Hepatocyte (in vitro differentiated cells): ENCODE data around the gene RASSF1. TPM values are rescaled to one million over a fixed set of nuclear protein-coding genes. Genes with fewer than 3 reads are reported as not detected.
"Not testable (repeated sequence)": the region's sequence is repeated elsewhere in the genome, so short reads cannot be mapped to it uniquely, and the experiment has no call there.

Experiments
- DNase-seq: peaks from one replicate; pipeline ENCODE4 v3.0.0-alpha.2; 2016; ENCODE audit warnings: low spot score
- H2AFZ ChIP-seq: fragments of 200-600 bp; sonication (generic); 2 replicates; pipeline ENCODE4 v1.6.0; 2016; ENCODE audit warnings: antibody characterized with exemption, mild to moderate bottlenecking
- H3K27ac ChIP-seq: fragments of 200-600 bp; sonication (generic); 2 replicates; pipeline ENCODE4 v1.5.1; 2016; ENCODE audit warnings: mild to moderate bottlenecking
- H3K27me3 ChIP-seq: fragments of 200-600 bp; sonication (generic); 2 replicates; pipeline ENCODE4 v1.6.1; 2016
- H3K36me3 ChIP-seq: fragments of 200-600 bp; sonication (generic); replicated peaks from 2 replicates; pipeline ENCODE4 v1.5.1; 2016; ENCODE audit warnings: low read depth; ENCODE audit not compliant: insufficient read depth
- H3K4me1 ChIP-seq: fragments of 200-600 bp; sonication (generic); 2 replicates; pipeline ENCODE4 v1.5.1; 2016; ENCODE audit warnings: mild to moderate bottlenecking, moderate library complexity; ENCODE audit not compliant: insufficient read depth
- H3K4me2 ChIP-seq: fragments of 200-600 bp; sonication (generic); 2 replicates; pipeline ENCODE4 v1.6.0; 2016
- H3K4me3 ChIP-seq: fragments of 200-600 bp; sonication (generic); 2 replicates; pipeline ENCODE4 v1.5.1; 2016; ENCODE audit warnings: mild to moderate bottlenecking
- H3K79me2 ChIP-seq: fragments of 200-600 bp; sonication (generic); 2 replicates; pipeline ENCODE4 v1.6.0; 2017; ENCODE audit warnings: mild to moderate bottlenecking
- H3K9me2 ChIP-seq: fragments of 200-600 bp; sonication (generic); replicated peaks from 2 replicates; pipeline ENCODE4 v1.6.0; 2017; ENCODE audit warnings: mild to moderate bottlenecking; ENCODE audit not compliant: insufficient read depth
- H3K9me3 ChIP-seq: fragments of 200-600 bp; sonication (generic); 2 replicates; pipeline ENCODE4 v1.5.1; 2016; ENCODE audit warnings: low read depth, mild to moderate bottlenecking
- H4K20me1 ChIP-seq: fragments of 200-600 bp; sonication (generic); 2 replicates; pipeline ENCODE4 v1.6.0; 2016; ENCODE audit warnings: mild to moderate bottlenecking; ENCODE audit not compliant: insufficient read depth, poor library complexity, severe bottlenecking
- EZH2 ChIP-seq: fragments of 200-600 bp; sonication (generic); IDR thresholded peaks from 2 replicates; pipeline ENCODE4 v1.6.1; 2016; ENCODE audit warnings: antibody characterized with exemption, mild to moderate bottlenecking, borderline replicate concordance
- EZH2phosphoT487 ChIP-seq: fragments of 200-600 bp; sonication (generic); IDR thresholded peaks from one replicate; pipeline ENCODE4 v1.6.1; 2018; ENCODE audit warnings: antibody characterized with exemption, mild to moderate bottlenecking, low read depth, moderate library complexity; ENCODE audit not compliant: unreplicated experiment, severe bottlenecking
- WGBS: methylation state at CpG from one replicate; pipeline ENCODE4 v1.1.6; 2016; ENCODE audit warnings: low lambda C conversion rate; ENCODE audit errors: missing lambda C conversion rate; 5-methylcytosine and 5-hydroxymethylcytosine counted together
- polyA plus RNA-seq: library from polyadenylated mRNA; unstranded; fragments of >200 nt; fragmentation: Nextera tagmentation; extraction: Ambion mirVana; gene quantifications from 2 replicates; pipeline ENCODE4 v1.2.1, GENCODE V29; 2016
- total RNA-seq: library from RNA; depleted of rRNA; stranded (reverse); fragments of >200 nt; gene quantifications from 2 replicates; pipeline ENCODE4 v1.2.3, GENCODE V29; 2014
- TF ChIP-seq, protein P1 (sequence below): fragments of 200-600 bp; sonication (generic); IDR thresholded peaks from 2 replicates; pipeline ENCODE4 v1.5.1; 2016; ENCODE audit warnings: antibody characterized with exemption, mild to moderate bottlenecking; ENCODE audit not compliant: poor library complexity

Gene RASSF1
- total and polyA plus RNA-seq, 2 experiments from 2014 or later: 11.3 to 22.9 TPM

DNA sequence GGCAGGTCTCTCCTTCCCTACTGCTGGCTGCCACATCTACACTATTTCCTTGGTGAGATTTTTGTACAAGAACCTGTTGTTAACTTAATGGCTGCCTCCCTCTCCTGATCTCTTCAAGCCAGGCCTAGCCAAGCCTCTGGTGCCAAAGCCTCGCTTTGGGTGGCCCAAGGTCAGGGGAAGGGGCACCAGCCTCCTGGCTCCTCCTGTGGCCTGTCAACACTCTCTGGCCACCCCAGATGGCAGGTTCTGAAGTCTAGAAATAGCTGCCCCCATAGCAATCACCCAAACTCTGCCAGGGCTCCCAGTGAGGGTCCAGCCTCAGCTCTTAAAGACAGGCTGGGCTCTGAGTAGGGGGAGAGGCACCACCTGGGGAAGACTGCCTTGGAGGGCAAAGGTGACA lies 53.4 kb downstream of the RASSF1 start:
- no peak overlapping the region for H2AFZ ChIP-seq
- H3K27me3 ChIP-seq: no peaks in the 10 kb centered on the region
- peaks cover 16% of the 10 kb centered on the region for H3K79me2 ChIP-seq
- WGBS: 95% methylated on average over 1 of the region's 1 CpG
- no peak overlapping the region for H3K27ac ChIP-seq
- H3K9me3 ChIP-seq: no peaks in the 10 kb centered on the region
- DNase-seq: no peak
- H3K4me1 ChIP-seq: peaks cover 8% of the 10 kb centered on the region
- TF ChIP-seq, protein P1, sequence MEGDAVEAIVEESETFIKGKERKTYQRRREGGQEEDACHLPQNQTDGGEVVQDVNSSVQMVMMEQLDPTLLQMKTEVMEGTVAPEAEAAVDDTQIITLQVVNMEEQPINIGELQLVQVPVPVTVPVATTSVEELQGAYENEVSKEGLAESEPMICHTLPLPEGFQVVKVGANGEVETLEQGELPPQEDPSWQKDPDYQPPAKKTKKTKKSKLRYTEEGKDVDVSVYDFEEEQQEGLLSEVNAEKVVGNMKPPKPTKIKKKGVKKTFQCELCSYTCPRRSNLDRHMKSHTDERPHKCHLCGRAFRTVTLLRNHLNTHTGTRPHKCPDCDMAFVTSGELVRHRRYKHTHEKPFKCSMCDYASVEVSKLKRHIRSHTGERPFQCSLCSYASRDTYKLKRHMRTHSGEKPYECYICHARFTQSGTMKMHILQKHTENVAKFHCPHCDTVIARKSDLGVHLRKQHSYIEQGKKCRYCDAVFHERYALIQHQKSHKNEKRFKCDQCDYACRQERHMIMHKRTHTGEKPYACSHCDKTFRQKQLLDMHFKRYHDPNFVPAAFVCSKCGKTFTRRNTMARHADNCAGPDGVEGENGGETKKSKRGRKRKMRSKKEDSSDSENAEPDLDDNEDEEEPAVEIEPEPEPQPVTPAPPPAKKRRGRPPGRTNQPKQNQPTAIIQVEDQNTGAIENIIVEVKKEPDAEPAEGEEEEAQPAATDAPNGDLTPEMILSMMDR: no peak
- TF ChIP-seq EZH2phosphoT487 (no peak), EZH2 (no peak)
- no peaks in the 10 kb centered on the region for H3K9me2 ChIP-seq
- no peaks in the 10 kb centered on the region for H3K36me3 ChIP-seq
- H3K4me3 ChIP-seq: no peak overlapping the region
- no peaks in the 10 kb centered on the region for H4K20me1 ChIP-seq
- H3K4me2 ChIP-seq: no peak overlapping the region

DNA sequence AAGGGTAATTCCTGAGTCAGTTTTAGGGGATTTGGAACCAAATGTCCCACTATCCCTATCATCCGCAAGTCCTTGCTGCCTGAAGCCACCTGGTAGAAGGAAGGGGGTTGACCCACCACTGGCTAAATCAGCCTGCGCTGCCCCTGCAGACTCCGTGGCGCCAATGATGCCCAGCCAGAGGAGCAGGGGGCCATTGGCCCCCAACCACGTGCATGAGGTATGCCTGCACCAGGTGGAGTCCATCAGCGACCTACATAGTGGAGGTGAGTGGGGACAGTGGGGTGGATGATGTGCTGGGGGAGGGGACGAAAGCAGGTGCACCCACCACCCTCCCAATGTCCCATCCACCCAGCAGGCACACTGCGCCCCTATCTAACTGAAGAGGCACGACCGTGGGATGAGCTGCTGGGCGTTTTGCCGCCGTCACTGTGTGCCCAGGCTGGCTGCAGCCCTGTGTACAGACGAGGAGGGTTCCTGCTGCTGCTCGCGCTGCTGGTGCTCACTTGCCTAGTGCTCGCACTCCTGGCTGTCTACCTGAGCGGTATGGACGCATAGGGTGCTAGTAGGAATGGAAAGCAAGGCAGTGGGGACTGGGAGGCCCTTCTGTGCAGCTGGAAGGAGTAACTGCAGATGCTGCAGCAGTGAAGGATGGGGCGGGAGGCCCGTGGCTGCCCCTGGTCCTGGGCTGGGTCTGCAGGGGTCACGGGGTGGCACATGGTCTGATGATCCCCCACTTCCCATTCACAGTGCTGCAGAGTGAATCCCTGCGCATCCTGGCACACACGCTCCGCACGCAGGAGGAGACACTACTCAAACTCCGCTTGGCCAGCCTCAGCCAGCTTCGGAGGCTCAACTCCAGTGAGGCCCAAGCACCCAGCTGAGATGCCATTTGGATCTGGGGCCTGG lies 54.1 kb downstream of the RASSF1 start:
- peaks cover 10% of the 10 kb centered on the region for H3K79me2 ChIP-seq
- H4K20me1 ChIP-seq: no peaks in the 10 kb centered on the region
- H3K9me3 ChIP-seq: no peaks in the 10 kb centered on the region
- peaks cover 7% of the 10 kb centered on the region for H3K4me1 ChIP-seq
- no peaks in the 10 kb centered on the region for H3K27me3 ChIP-seq
- H3K4me3 ChIP-seq: no peak overlapping the region
- no peak overlapping the region for H2AFZ ChIP-seq
- no peak overlapping the region for H3K4me2 ChIP-seq
- 96% methylated on average over 27 of the region's 28 CpGs for WGBS
- no peaks in the 10 kb centered on the region for H3K9me2 ChIP-seq
- no peaks in the 10 kb centered on the region for H3K36me3 ChIP-seq
- TF ChIP-seq EZH2 (no peak), EZH2phosphoT487 (no peak)
- TF ChIP-seq, protein P1: no peak
- DNase-seq: no peak
- H3K27ac ChIP-seq: no peak overlapping the region

GRCh38 chr3:50284121-50284520 lies 56.5 kb downstream of the RASSF1 start:
- H3K4me1 ChIP-seq, H3K27me3 ChIP-seq, H2AFZ ChIP-seq, H3K4me3 ChIP-seq, H3K36me3 ChIP-seq, DNase-seq, H3K27ac ChIP-seq, H3K9me3 ChIP-seq, H3K79me2 ChIP-seq, H4K20me1 ChIP-seq, H3K4me2 ChIP-seq, H3K9me2 ChIP-seq: not testable (repeated sequence)
- WGBS: 87% methylated on average over 6 of the region's 6 CpGs

Other genes with a start within 250 kb of the RASSF1 start
- gene SEMA3F, start 185.5 kb downstream of the RASSF1 start, total RNA-seq: 11.8 and 15.5 TPM in 2 replicates
- gene SEMA3F, start 185.5 kb downstream of the RASSF1 start, polyA plus RNA-seq: 13.9 and 16.8 TPM in 2 replicates
- not detected in 2 replicates for gene GNAT1, start 149.2 kb downstream of the RASSF1 start, total RNA-seq
- gene GNAT1, start 149.2 kb downstream of the RASSF1 start, polyA plus RNA-seq: not detected in 2 replicates
- 22.6 and 24.7 TPM in 2 replicates for gene SLC38A3, start 135.6 kb downstream of the RASSF1 start, total RNA-seq
- gene SLC38A3, start 135.6 kb downstream of the RASSF1 start, polyA plus RNA-seq: 37.9 and 56.6 TPM in 2 replicates
- gene GNAI2, start 104.6 kb downstream of the RASSF1 start, total RNA-seq: 95.0 and 103 TPM in 2 replicates
- gene GNAI2, start 104.6 kb downstream of the RASSF1 start, polyA plus RNA-seq: 219 and 233 TPM in 2 replicates
- gene SEMA3B, start 71.7 kb downstream of the RASSF1 start, total RNA-seq: 60.2 and 67.7 TPM in 2 replicates
- gene SEMA3B, start 71.7 kb downstream of the RASSF1 start, polyA plus RNA-seq: 104 and 135 TPM in 2 replicates
- gene LSMEM2, start 61.7 kb downstream of the RASSF1 start, total RNA-seq: 0.20 TPM in 1 of 2 replicates, not detected in the other
- gene LSMEM2, start 61.7 kb downstream of the RASSF1 start, polyA plus RNA-seq: 0.39 TPM in 1 of 2 replicates, not detected in the other
- 37.0 and 41.4 TPM in 2 replicates for gene IFRD2, start 48.4 kb downstream of the RASSF1 start, total RNA-seq
- gene IFRD2, start 48.4 kb downstream of the RASSF1 start, polyA plus RNA-seq: 71.6 and 76.2 TPM in 2 replicates
- 3.7 and 9.0 TPM in 2 replicates for gene HYAL3, start 41.4 kb downstream of the RASSF1 start, total RNA-seq
- gene HYAL3, start 41.4 kb downstream of the RASSF1 start, polyA plus RNA-seq: 5.6 and 7.0 TPM in 2 replicates
- 6.7 and 7.1 TPM in 2 replicates for gene NAA80, start 41.4 kb downstream of the RASSF1 start, total RNA-seq
- 17.0 and 19.5 TPM in 2 replicates for gene NAA80, start 41.4 kb downstream of the RASSF1 start, polyA plus RNA-seq
- gene HYAL1, start 37.3 kb downstream of the RASSF1 start, total RNA-seq: 22.3 and 34.3 TPM in 2 replicates
- 5.5 and 11.8 TPM in 2 replicates for gene HYAL1, start 37.3 kb downstream of the RASSF1 start, polyA plus RNA-seq
- gene HYAL2, start 18.1 kb downstream of the RASSF1 start, total RNA-seq: 79.0 and 125 TPM in 2 replicates
- gene HYAL2, start 18.1 kb downstream of the RASSF1 start, polyA plus RNA-seq: 63.9 and 75.4 TPM in 2 replicates
- 30.0 and 33.1 TPM in 2 replicates for gene TUSC2, start 12.6 kb downstream of the RASSF1 start, total RNA-seq
- 45.6 and 59.0 TPM in 2 replicates for gene TUSC2, start 12.6 kb downstream of the RASSF1 start, polyA plus RNA-seq
- gene ZMYND10, start 4.9 kb upstream of the RASSF1 start, total RNA-seq: 0.20 and 0.44 TPM in 2 replicates
- gene ZMYND10, start 4.9 kb upstream of the RASSF1 start, polyA plus RNA-seq: 0.18 and 0.77 TPM in 2 replicates
- gene NPRL2, start 9.9 kb upstream of the RASSF1 start, total RNA-seq: 22.3 and 23.5 TPM in 2 replicates
- gene NPRL2, start 9.9 kb upstream of the RASSF1 start, polyA plus RNA-seq: 27.0 and 34.6 TPM in 2 replicates
- 31.0 and 37.3 TPM in 2 replicates for gene CYB561D2, start 10.0 kb upstream of the RASSF1 start, total RNA-seq
- 40.5 and 46.9 TPM in 2 replicates for gene CYB561D2, start 10.0 kb upstream of the RASSF1 start, polyA plus RNA-seq
- 49.3 and 63.0 TPM in 2 replicates for gene TMEM115, start 18.7 kb upstream of the RASSF1 start, total RNA-seq
- gene TMEM115, start 18.7 kb upstream of the RASSF1 start, polyA plus RNA-seq: 64.5 and 69.9 TPM in 2 replicates
- gene CACNA2D2, start 162.8 kb upstream of the RASSF1 start, total RNA-seq: 0.87 and 1.2 TPM in 2 replicates
- gene CACNA2D2, start 162.8 kb upstream of the RASSF1 start, polyA plus RNA-seq: 1.4 and 1.5 TPM in 2 replicates
- gene C3orf18, start 226.9 kb upstream of the RASSF1 start, total RNA-seq: 4.7 and 5.6 TPM in 2 replicates
- gene C3orf18, start 226.9 kb upstream of the RASSF1 start, polyA plus RNA-seq: 2.9 and 6.1 TPM in 2 replicates
- gene HEMK1, start 228.7 kb upstream of the RASSF1 start, total RNA-seq: 18.5 and 18.6 TPM in 2 replicates
- gene HEMK1, start 228.7 kb upstream of the RASSF1 start, polyA plus RNA-seq: 21.8 and 27.2 TPM in 2 replicates